ENCODE results near the gene LRRTM4. TPM values are rescaled to one million over a fixed set of nuclear protein-coding genes. Genes with fewer than 3 reads are reported as not detected.

Gene LRRTM4
- total and polyA plus RNA-seq, 2 experiments from 2014 or later, result not detected

DNA sequence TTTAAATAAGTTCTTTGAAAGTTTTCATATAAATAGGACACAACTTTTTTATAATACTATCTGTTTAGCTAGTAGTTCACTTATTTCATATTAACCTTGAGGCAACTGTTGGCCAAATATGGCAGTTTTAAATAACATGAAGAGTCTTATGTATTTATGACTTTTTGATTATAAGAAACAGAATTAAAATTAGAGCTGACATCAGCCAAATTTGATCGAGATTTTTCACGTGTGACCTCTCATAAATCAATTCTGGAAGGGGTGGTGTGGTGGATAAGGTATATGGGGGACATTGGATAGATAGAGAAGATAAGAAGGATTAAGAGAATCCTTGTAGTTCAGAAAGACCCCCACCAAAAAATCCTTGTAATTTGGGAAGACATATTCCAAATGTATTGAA is 776.6 kb downstream of the LRRTM4 start:
- no peaks in the 10 kb centered on the region for H3K27me3 ChIP-seq (replicated peaks; ENCODE audit: insufficient read depth)
- H3F3A ChIP-seq (ENCODE audit: insufficient read depth), result no peaks in the 10 kb centered on the region
- in situ Hi-C loops (cut with MboI), result no loop called here
- no peak overlapping the region for H3K27ac ChIP-seq
- TF ChIP-seq EZH2phosphoT487 (IDR thresholded peaks at IDR 0.05; ENCODE audit: insufficient read depth, low read depth) (no peak), EZH2 (IDR thresholded peaks at IDR 0.05; ENCODE audit: insufficient read depth, poor library complexity, severe bottlenecking) (no peak)
- WGBS, 2 experiments (ENCODE audit: low coverage in 1 of 2, low lambda C conversion rate in 2 of 2, missing lambda C conversion rate in 2 of 2), result 31 to 35% methylated on average over 2 of the region's 2 CpGs
- H3K36me3 ChIP-seq (ENCODE audit: low read depth), result no peaks in the 10 kb centered on the region
- no peak overlapping the region for H3K9ac ChIP-seq
- DNase-seq, result no peak
- H2AFZ ChIP-seq, result no peak overlapping the region
- no peaks in the 10 kb centered on the region for H4K20me1 ChIP-seq (ENCODE audit: insufficient read depth)
- no peak overlapping the region for H3K4me2 ChIP-seq (ENCODE audit: unreplicated experiment)
- H3K9me3 ChIP-seq (ENCODE audit: low read depth), result no peaks in the 10 kb centered on the region
- no peaks in the 10 kb centered on the region for H3K79me2 ChIP-seq (ENCODE audit: insufficient read depth)
- no peaks in the 10 kb centered on the region for H3K9me2 ChIP-seq (ENCODE audit: insufficient read depth)
- no peaks in the 10 kb centered on the region for H3K4me1 ChIP-seq (ENCODE audit: insufficient read depth)
- H3K4me3 ChIP-seq, result no peak overlapping the region

DNA sequence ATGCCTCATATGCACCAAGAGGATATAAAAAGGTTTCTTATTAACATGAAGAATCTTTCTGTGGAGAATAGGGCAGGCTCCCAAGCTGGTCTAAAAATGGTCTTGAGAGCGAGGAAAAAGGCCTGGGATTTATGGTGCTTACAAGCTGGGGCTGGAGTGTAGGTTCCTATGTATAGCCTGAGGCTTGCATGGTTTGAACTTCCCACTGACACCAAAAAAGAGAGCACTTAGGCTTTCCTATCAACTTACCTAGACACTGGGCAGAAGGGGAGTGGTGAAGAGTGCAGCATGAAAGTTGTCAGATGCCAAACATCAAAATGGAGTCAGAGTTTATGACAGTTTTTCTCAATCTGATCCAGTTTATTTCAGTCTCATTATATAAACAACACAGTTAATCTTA is 784.6 kb downstream of the LRRTM4 start:
- Histone ChIP-seq H3K4me2 (ENCODE audit: unreplicated experiment) (no peak overlapping the region), H3K4me1 (ENCODE audit: insufficient read depth) (no peaks in the 10 kb centered on the region), H3K27me3 (replicated peaks; ENCODE audit: insufficient read depth) (no peaks in the 10 kb centered on the region), H3K4me3 (no peak overlapping the region), H2AFZ (no peak overlapping the region), H3K9me2 (ENCODE audit: insufficient read depth) (no peaks in the 10 kb centered on the region), H3K9me3 (ENCODE audit: low read depth) (no peaks in the 10 kb centered on the region), H3K36me3 (ENCODE audit: low read depth) (no peaks in the 10 kb centered on the region), H3K27ac (no peak overlapping the region), H4K20me1 (ENCODE audit: insufficient read depth) (no peaks in the 10 kb centered on the region), H3K9ac (no peak overlapping the region), H3K79me2 (ENCODE audit: insufficient read depth) (no peaks in the 10 kb centered on the region), H3F3A (ENCODE audit: insufficient read depth) (no peaks in the 10 kb centered on the region)
- TF ChIP-seq EZH2phosphoT487 (IDR thresholded peaks at IDR 0.05; ENCODE audit: insufficient read depth, low read depth) (no peak), EZH2 (IDR thresholded peaks at IDR 0.05; ENCODE audit: insufficient read depth, poor library complexity, severe bottlenecking) (no peak)
- WGBS, 2 experiments (ENCODE audit: low coverage in 1 of 2, low lambda C conversion rate in 2 of 2, missing lambda C conversion rate in 2 of 2), result 0 to 8% methylated on average over 1 of the region's 1 CpG
- no peak for DNase-seq
- in situ Hi-C loops (cut with MboI), result no loop called here

DNA sequence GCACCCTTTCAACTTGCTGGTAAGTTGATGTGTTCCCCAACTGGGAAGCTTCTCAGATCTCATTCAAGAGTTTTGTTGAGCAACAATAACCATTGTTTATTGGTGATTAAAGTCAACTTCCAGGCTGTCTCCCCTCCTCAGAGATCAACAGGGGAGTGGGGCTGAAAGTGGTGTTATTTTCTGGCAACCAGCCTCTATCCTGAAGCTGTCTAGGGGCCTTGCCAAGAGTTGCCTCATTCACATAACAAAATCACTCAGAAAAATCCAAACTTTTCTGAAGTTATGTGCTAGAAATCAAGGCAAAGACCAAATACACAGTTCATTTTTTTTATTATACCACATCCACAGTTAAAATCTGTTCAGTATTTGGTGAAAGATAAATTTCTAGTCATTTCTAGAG is 788.4 kb downstream of the LRRTM4 start:
- Histone ChIP-seq H3K9me3 (ENCODE audit: low read depth) (no peaks in the 10 kb centered on the region), H3K27me3 (replicated peaks; ENCODE audit: insufficient read depth) (no peaks in the 10 kb centered on the region), H3K79me2 (ENCODE audit: insufficient read depth) (no peaks in the 10 kb centered on the region), H3K9me2 (ENCODE audit: insufficient read depth) (no peaks in the 10 kb centered on the region), H3K4me3 (no peak overlapping the region), H3K36me3 (ENCODE audit: low read depth) (no peaks in the 10 kb centered on the region), H3F3A (ENCODE audit: insufficient read depth) (no peaks in the 10 kb centered on the region), H3K27ac (no peak overlapping the region), H2AFZ (no peak overlapping the region), H4K20me1 (ENCODE audit: insufficient read depth) (no peaks in the 10 kb centered on the region), H3K9ac (no peak overlapping the region), H3K4me2 (ENCODE audit: unreplicated experiment) (no peak overlapping the region), H3K4me1 (ENCODE audit: insufficient read depth) (no peaks in the 10 kb centered on the region)
- TF ChIP-seq EZH2 (IDR thresholded peaks at IDR 0.05; ENCODE audit: insufficient read depth, poor library complexity, severe bottlenecking) (no peak), EZH2phosphoT487 (IDR thresholded peaks at IDR 0.05; ENCODE audit: insufficient read depth, low read depth) (no peak)
- in situ Hi-C loops (cut with MboI), result no loop called here
- DNase-seq, result no peak

DNA sequence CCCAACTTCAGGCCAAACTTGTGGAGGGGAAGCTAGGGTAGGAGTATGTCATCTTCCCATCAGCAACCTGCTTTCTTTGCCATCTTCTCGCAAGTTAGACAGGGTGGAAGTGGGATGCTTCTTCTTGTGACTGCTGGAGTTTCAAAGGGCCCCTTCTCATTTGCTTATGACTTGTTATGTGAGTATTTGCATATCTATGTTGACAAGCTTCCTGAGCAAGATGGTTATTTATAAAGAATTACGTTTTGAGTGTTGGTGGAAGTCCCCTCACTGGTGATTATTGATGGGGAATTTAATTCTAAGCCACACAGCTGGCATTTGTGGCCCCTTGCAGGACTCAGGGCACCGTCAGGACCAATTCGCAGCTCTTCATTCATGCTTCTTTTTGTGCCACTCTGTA is 791.0 kb downstream of the LRRTM4 start:
- Histone ChIP-seq H3K79me2 (ENCODE audit: insufficient read depth) (no peaks in the 10 kb centered on the region), H3K27me3 (replicated peaks; ENCODE audit: insufficient read depth) (no peaks in the 10 kb centered on the region), H3K9me3 (ENCODE audit: low read depth) (no peaks in the 10 kb centered on the region), H3K4me2 (ENCODE audit: unreplicated experiment) (no peak overlapping the region), H4K20me1 (ENCODE audit: insufficient read depth) (no peaks in the 10 kb centered on the region), H3K36me3 (ENCODE audit: low read depth) (no peaks in the 10 kb centered on the region), H2AFZ (no peak overlapping the region), H3K9me2 (ENCODE audit: insufficient read depth) (no peaks in the 10 kb centered on the region), H3K4me1 (ENCODE audit: insufficient read depth) (no peaks in the 10 kb centered on the region), H3K4me3 (no peak overlapping the region), H3F3A (ENCODE audit: insufficient read depth) (no peaks in the 10 kb centered on the region), H3K27ac (no peak overlapping the region), H3K9ac (no peak overlapping the region)
- WGBS, 2 experiments (ENCODE audit: low coverage in 1 of 2, low lambda C conversion rate in 2 of 2, missing lambda C conversion rate in 2 of 2), result 22 to 27% methylated on average over 4 of the region's 4 CpGs
- in situ Hi-C loops (cut with MboI), result no loop called here
- no peak for DNase-seq
- TF ChIP-seq EZH2 (IDR thresholded peaks at IDR 0.05; ENCODE audit: insufficient read depth, poor library complexity, severe bottlenecking) (no peak), EZH2phosphoT487 (IDR thresholded peaks at IDR 0.05; ENCODE audit: insufficient read depth, low read depth) (no peak)

DNA sequence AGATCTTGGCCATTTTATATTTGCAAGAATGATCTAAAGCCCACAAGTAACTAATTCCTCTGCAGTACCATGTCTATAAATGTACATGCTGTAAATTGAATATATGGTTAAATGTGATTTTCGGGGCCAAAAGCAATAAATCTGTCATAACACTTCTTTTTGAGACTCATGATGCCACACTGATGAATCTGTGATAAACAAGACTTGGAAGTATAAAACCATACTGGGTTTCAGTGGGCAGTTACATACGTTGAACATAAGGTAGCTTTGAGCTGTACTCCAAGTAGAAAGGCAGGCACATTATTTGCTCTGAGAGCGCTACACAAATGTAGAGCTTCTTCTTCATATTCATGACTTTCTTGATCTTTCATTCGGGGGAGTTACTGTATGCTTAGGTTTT is 792.2 kb downstream of the LRRTM4 start:
- WGBS, 2 experiments (ENCODE audit: low coverage in 1 of 2, low lambda C conversion rate in 2 of 2, missing lambda C conversion rate in 2 of 2), result 21 to 33% methylated on average over 4 of the region's 4 CpGs
- no peaks in the 10 kb centered on the region for H3K79me2 ChIP-seq (ENCODE audit: insufficient read depth)
- H2AFZ ChIP-seq, result no peak overlapping the region

More for the DNA sequence above, 792.2 kb downstream of the LRRTM4 start:
- Histone ChIP-seq H3K9me2 (ENCODE audit: insufficient read depth) (no peaks in the 10 kb centered on the region), H3F3A (ENCODE audit: insufficient read depth) (no peaks in the 10 kb centered on the region), H3K4me3 (no peak overlapping the region), H3K9me3 (ENCODE audit: low read depth) (no peaks in the 10 kb centered on the region), H4K20me1 (ENCODE audit: insufficient read depth) (no peaks in the 10 kb centered on the region), H3K9ac (no peak overlapping the region), H3K36me3 (ENCODE audit: low read depth) (no peaks in the 10 kb centered on the region), H3K27me3 (replicated peaks; ENCODE audit: insufficient read depth) (no peaks in the 10 kb centered on the region), H3K4me2 (ENCODE audit: unreplicated experiment) (no peak overlapping the region), H3K4me1 (ENCODE audit: insufficient read depth) (no peaks in the 10 kb centered on the region), H3K27ac (no peak overlapping the region)
- TF ChIP-seq EZH2 (IDR thresholded peaks at IDR 0.05; ENCODE audit: insufficient read depth, poor library complexity, severe bottlenecking), result no peak
- no peak for TF ChIP-seq EZH2phosphoT487 (IDR thresholded peaks at IDR 0.05; ENCODE audit: insufficient read depth, low read depth)
- in situ Hi-C loops (cut with MboI), result no loop called here
- no peak for DNase-seq

Data from GM23248 (cell line).